DND-41 (cell line): Measurements from ENCODE around the gene SRCIN1.

Experiments
- EZH2 ChIP-seq: IDR thresholded peaks from 3 replicates; pipeline ENCODE4 v1.6.1; 2012; ENCODE audit warnings: borderline replicate concordance, low read depth, mild to moderate bottlenecking, moderate library complexity, low read length, inconsistent platforms; ENCODE audit not compliant: severe bottlenecking
- TF ChIP-seq, protein P1 (sequence below): IDR thresholded peaks from 2 replicates; pipeline ENCODE4 v1.5.1; 2012; ENCODE audit warnings: borderline replicate concordance, low read length, moderate library complexity, mild to moderate bottlenecking; ENCODE audit not compliant: poor library complexity, severe bottlenecking; ENCODE audit errors: extremely low read depth

DNA sequence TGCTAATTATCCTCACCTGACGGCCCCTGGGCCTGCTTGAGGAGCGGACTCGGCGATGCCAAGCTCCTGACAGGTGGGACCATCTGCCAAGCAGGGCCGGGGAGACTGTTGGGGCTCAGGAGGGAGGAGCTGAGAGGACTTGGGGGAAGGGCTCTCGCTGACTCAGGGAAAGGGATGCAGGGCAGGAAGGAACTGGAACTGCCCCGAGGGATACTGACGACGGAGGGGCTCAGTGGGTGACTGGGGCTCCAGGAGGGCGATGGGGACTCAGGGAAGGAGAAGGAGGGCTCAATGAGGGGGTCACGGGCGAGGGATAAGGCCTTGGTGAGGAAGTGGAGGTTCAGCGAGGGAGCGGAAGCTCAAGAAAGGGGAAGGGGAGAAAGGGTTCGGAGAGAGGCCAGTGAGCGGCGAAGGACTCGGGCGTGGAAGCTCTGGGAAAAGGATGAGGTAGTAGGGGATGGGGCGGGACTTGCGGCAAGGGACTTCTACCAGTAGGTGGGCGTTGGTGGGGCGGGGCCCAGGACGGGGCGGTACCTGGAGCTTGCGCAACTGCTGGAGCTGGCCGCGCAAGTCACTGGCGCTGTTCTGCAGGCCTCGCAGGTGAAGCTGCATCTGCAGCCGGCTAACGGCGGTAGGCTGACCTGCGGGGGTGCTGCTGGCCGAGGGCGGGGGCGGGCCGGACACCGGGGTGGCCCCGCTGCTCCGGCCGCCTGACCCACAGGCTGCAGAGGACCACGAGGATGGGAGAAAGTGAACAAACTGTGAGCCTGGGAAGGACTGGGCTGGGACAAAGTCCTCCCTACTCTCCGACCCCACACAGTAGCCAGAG lies 46.5 kb downstream of the SRCIN1 start:
- no peak for TF ChIP-seq EZH2
- TF ChIP-seq, protein P1, sequence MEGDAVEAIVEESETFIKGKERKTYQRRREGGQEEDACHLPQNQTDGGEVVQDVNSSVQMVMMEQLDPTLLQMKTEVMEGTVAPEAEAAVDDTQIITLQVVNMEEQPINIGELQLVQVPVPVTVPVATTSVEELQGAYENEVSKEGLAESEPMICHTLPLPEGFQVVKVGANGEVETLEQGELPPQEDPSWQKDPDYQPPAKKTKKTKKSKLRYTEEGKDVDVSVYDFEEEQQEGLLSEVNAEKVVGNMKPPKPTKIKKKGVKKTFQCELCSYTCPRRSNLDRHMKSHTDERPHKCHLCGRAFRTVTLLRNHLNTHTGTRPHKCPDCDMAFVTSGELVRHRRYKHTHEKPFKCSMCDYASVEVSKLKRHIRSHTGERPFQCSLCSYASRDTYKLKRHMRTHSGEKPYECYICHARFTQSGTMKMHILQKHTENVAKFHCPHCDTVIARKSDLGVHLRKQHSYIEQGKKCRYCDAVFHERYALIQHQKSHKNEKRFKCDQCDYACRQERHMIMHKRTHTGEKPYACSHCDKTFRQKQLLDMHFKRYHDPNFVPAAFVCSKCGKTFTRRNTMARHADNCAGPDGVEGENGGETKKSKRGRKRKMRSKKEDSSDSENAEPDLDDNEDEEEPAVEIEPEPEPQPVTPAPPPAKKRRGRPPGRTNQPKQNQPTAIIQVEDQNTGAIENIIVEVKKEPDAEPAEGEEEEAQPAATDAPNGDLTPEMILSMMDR, result peak; percentile 56
